Liver (tissue), 3 donors: ENCODE measurements around the gene NOL4L.

Source experiments
- ATF3 ChIP-seq: IDR thresholded peaks from 2 replicates; pipeline ENCODE4 v1.6.1; 2016; ENCODE audit warnings: antibody characterized with exemption
- EGR1 ChIP-seq, 2 donors: IDR thresholded peaks; 2 replicates each; pipeline ENCODE4 v1.6.1; 2016 to 2018; ENCODE audit warnings: antibody characterized with exemption in 2 of 2, low read depth in 2 of 2
- HNF4A ChIP-seq, 2 donors: conservative IDR thresholded peaks; 2 replicates each; pipeline ENCODE4 v1.6.1; 2016; ENCODE audit warnings: antibody characterized with exemption in 2 of 2, mild to moderate bottlenecking in 2 of 2
- HNF4G ChIP-seq: IDR thresholded peaks from 2 replicates; pipeline ENCODE4 v1.6.1; 2016; ENCODE audit warnings: antibody characterized with exemption
- JUND ChIP-seq, 2 donors: IDR thresholded peaks; 2 replicates each; pipeline ENCODE4 v1.6.1; 2016; ENCODE audit warnings: antibody characterized with exemption in 2 of 2
- RAD21 ChIP-seq, 2 donors: IDR thresholded peaks; 2 replicates each; pipeline ENCODE4 v1.6.1; 2016; ENCODE audit warnings: antibody characterized with exemption in 2 of 2, mild to moderate bottlenecking in 2 of 2
- YY1 ChIP-seq: IDR thresholded peaks from 2 replicates; pipeline ENCODE4 v1.6.1; 2016; ENCODE audit warnings: antibody characterized with exemption, mild to moderate bottlenecking
- ZBTB33 ChIP-seq: IDR thresholded peaks from 2 replicates; pipeline ENCODE4 v1.6.1; 2016; ENCODE audit warnings: antibody characterized with exemption
- TF ChIP-seq, protein P1 (sequence below): fragments of 150-350 bp; IDR thresholded peaks from 2 replicates; pipeline ENCODE4 v1.5.1; 2017; ENCODE audit warnings: improper control_type of control experiment, low read depth, low read length; ENCODE audit not compliant: missing input control
- TF ChIP-seq, protein P2 (sequence below): IDR thresholded peaks from 2 replicates; pipeline ENCODE4 v1.6.1; 2016; ENCODE audit warnings: antibody characterized with exemption
- TF ChIP-seq, protein P3 (sequence below): IDR thresholded peaks from 2 replicates; pipeline ENCODE4 v1.6.1; 2016; ENCODE audit warnings: antibody characterized with exemption, mild to moderate bottlenecking
- donor health status: healthy.
- donor health status: healthy.

GRCh38 chr20:32460683-32461320 is 124.3 kb downstream of the NOL4L start:
- TF ChIP-seq ZBTB33 (no peak), RAD21 (IDR thresholded peaks at IDR 0.05) (no peak), JUND (IDR thresholded peaks at IDR 0.05) (no peak), HNF4G (no peak), ATF3 (no peak), HNF4A (conservative IDR thresholded peaks at IDR 0.05) (no peak), EGR1 (IDR thresholded peaks at IDR 0.05; ENCODE audit: low read depth in 2 of 2) (no peak), YY1 (no peak)
- TF ChIP-seq, protein P1, sequence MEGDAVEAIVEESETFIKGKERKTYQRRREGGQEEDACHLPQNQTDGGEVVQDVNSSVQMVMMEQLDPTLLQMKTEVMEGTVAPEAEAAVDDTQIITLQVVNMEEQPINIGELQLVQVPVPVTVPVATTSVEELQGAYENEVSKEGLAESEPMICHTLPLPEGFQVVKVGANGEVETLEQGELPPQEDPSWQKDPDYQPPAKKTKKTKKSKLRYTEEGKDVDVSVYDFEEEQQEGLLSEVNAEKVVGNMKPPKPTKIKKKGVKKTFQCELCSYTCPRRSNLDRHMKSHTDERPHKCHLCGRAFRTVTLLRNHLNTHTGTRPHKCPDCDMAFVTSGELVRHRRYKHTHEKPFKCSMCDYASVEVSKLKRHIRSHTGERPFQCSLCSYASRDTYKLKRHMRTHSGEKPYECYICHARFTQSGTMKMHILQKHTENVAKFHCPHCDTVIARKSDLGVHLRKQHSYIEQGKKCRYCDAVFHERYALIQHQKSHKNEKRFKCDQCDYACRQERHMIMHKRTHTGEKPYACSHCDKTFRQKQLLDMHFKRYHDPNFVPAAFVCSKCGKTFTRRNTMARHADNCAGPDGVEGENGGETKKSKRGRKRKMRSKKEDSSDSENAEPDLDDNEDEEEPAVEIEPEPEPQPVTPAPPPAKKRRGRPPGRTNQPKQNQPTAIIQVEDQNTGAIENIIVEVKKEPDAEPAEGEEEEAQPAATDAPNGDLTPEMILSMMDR = no peak
- TF ChIP-seq, protein P2, sequence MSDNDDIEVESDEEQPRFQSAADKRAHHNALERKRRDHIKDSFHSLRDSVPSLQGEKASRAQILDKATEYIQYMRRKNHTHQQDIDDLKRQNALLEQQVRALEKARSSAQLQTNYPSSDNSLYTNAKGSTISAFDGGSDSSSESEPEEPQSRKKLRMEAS = no peak
- TF ChIP-seq, protein P3, sequence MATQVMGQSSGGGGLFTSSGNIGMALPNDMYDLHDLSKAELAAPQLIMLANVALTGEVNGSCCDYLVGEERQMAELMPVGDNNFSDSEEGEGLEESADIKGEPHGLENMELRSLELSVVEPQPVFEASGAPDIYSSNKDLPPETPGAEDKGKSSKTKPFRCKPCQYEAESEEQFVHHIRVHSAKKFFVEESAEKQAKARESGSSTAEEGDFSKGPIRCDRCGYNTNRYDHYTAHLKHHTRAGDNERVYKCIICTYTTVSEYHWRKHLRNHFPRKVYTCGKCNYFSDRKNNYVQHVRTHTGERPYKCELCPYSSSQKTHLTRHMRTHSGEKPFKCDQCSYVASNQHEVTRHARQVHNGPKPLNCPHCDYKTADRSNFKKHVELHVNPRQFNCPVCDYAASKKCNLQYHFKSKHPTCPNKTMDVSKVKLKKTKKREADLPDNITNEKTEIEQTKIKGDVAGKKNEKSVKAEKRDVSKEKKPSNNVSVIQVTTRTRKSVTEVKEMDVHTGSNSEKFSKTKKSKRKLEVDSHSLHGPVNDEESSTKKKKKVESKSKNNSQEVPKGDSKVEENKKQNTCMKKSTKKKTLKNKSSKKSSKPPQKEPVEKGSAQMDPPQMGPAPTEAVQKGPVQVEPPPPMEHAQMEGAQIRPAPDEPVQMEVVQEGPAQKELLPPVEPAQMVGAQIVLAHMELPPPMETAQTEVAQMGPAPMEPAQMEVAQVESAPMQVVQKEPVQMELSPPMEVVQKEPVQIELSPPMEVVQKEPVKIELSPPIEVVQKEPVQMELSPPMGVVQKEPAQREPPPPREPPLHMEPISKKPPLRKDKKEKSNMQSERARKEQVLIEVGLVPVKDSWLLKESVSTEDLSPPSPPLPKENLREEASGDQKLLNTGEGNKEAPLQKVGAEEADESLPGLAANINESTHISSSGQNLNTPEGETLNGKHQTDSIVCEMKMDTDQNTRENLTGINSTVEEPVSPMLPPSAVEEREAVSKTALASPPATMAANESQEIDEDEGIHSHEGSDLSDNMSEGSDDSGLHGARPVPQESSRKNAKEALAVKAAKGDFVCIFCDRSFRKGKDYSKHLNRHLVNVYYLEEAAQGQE = no peak
